ENCODE measurements around the gene SHISA5.

DNA sequence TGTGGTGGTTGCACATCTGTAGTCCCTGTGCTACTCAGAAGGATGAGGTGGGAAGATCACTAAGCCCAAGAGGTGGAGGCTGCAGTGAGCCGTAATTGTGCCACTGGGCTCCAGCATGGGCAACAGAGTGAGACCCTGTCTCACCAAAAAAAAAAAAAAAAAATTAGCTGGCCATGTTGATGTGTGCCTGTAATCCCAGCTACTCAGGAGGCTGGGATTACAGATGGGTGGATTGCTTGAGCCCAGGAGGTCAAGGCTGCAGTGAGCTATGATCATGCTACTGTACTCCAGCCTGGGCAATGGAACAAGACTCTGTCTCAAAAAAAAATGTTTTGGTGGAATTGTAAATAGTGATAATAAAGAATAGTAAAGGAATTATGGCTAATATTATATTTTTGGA is 47.5 kb downstream of the SHISA5 start:
- TF ChIP-seq CTCF (IDR thresholded peaks at IDR 0.05) (no peak), EZH2 (IDR thresholded peaks at IDR 0.05; ENCODE audit: borderline replicate concordance, insufficient read depth, low read depth, low read length, poor library complexity, severe bottlenecking) (no peak)

Measured in B cell (primary cell).